Stimulated activated CD4-positive, alpha-beta T cell treated with anti-CD3 and anti-CD28 coated beads, Interleukin-15, amount 100 ng/mL, for 48 hours (primary cell): ENCODE measurements around the gene PKNOX2.

Experiments
- DNase-seq, 2 donors: peaks; one replicate each; pipeline ENCODE4 v3.0.0-alpha.2; 2020; ENCODE audit warnings: low read depth in 2 of 2

Gene PKNOX2

DNA sequence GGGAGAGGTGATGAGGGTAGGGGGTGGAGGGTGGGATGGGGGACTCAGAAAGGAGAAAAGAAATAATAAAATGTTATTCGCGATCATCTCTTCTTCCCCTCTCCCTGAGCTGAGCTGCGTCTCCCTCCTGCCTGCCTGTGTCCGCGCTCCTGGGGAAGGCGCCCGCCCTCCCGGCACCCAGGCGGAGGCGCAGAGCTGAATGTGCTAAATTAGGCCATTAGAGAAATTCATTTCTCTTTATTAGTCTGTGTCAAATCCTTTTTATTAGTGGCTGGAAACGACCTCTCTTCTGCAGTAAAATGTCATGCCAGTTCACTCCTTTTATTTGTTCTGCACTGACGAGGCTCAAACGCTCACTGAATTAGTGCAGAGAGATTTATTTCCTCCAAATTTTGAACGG is 215.4 kb downstream of the PKNOX2 start:
- DNase-seq, result no peak

DNA sequence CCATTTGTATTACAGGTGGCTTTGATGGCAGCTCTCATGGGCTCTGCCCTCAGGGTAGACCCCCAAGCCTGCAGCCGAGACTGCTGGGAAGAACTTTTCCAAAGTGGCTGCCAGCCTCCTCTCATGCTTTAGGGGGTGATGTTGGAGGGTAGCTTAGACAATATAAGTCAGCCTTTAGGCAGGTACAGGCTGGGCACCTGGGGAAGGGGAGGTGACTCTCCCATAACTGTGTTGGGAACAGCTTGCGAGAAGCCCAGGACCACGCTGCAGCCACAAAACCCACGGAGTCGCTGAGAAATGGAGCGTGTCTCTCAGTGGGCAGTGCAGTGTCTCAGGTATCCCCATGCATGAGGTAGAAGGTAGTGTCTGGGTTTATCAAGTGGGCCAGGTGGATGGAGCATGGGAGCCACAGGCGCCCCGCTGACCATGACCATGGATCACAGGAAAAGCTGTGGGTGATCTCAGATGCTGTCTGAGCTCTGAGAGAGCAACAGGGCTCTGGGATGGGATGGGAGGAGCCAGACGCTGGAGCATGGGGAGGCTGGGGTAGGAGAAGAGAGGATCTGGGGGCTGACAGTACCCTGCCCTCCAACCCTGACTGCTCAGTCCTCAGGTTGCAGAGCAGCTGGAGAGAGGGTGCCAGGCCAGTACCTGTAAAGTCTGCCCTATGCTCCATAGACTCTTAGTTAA is 216.3 kb downstream of the PKNOX2 start:
- DNase-seq, result no peak

DNA sequence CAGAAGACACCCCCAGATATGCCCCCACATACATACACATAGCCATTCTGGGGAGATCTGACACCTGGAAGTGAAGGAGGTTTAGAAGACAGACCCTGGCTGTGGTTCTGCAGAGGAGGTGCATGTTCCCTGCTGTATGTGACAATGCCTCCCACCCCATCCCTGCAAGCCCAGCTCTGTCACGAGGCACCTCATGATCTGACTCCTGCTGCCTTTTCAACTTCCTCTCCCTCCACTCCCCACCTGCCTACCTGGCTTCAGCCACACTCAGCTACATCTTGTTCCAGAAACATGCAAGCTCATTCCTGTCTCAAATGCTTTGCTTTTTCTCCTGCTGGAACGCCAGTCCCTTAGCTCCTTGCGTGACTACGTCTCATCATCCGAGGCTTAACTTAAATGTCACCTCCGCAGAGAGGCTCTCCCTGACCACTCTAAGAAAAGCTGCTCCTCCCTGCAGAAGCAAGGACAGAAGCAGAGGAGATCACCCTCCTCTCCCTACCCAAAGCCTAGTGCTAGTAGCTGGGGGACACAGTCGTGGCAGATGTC is 217.0 kb downstream of the PKNOX2 start:
- no peak for DNase-seq

DNA sequence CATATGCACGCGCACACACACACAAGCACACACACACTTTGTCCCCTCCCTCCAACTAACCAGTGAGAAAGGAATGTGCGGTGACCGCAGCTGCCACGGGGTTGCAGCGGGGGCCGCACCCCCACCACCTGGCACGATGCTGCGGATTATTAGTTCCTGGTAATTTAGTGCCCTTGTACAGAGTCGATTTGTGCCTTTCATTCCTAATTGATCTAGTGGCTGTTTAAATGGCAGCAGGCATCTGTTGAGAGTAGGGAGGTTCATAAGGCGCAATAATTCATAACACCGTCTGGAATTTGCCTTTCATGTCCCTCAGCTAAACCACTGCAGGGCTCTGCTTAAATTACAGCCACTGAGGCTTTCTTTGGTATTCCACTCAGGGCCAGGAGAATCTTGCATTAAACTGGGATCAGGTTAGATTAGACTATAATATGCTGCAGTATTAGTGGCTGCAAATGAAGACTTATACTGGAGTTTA is 217.8 kb downstream of the PKNOX2 start:
- DNase-seq, result no peak

DNA sequence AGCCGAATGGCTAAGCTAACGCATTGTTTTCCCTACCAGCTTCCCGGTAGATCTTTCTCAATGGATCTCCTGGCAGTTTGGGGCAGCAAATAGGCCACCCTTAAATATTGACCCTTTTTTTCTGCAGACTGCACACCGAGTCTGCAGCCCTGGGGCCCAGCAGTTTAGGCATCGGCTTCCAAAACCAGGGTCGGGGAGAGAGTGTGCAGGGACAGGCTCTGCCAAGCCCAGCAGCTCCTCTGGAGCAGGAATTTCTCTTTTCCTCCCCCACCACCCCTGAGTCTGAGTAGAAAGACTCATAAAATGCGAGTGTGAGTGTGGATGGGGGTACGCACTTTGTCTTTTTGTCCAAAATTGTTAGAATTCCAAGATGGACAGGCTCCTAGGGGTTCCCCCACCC is 218.3 kb downstream of the PKNOX2 start:
- no peak for DNase-seq

DNA sequence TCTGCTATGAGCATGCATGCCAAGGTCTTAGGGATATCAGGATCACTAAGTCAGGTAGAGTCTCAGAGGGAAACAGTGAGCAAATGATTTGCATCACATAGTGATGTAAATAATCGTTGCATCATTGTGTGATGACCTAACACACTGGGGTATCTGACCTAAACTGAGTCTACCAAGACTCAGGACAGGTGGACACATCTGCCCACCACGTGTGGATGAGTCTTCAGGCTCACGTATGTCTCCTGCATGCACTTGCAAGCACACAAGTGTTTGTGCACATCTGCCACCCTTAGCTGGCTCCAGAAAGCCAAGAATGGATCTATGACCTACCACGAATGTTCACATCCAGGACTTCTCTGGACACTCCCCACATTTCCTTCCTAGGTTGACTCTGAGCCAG is 220.3 kb downstream of the PKNOX2 start:
- DNase-seq, result no peak

DNA sequence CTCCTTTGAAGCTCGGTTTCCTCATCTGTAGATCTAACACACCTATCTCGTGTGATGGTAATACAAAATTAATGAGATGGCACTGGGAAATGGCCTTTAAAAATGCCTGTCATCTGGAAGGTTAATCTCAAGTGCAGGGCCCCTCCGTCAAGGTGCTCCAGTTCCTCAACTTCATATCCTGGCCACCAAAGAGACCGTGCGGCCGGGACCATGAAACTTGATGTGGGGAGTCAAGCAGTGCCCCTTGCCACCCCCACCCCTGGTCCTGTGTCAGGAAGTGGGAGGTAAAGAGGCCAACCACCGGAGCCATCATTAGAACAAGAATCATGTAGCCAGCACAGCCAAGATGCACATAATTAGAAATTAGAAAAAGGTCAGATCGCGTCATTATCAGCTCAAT is 223.3 kb downstream of the PKNOX2 start:
- DNase-seq, result no peak

DNA sequence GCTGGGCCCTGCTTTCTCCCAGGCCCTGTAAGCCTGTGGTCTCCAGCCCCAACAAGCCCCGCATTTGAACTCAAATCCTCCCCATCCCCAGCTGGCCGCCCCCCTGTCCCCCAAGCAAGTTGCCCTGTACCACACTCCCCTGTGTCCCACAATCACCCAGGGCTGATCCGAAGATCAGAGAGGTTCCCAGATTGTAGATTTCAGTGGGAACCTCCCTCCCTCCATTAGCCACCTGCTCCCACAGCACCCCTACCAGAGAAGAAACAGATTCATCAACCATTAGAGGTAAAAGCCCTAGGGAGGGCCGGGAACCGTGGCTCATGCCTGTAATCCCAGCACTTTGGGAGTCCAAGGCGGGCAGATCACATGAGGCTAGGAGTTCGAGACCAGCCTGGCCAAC is 224.1 kb downstream of the PKNOX2 start:
- DNase-seq, result no peak

DNA sequence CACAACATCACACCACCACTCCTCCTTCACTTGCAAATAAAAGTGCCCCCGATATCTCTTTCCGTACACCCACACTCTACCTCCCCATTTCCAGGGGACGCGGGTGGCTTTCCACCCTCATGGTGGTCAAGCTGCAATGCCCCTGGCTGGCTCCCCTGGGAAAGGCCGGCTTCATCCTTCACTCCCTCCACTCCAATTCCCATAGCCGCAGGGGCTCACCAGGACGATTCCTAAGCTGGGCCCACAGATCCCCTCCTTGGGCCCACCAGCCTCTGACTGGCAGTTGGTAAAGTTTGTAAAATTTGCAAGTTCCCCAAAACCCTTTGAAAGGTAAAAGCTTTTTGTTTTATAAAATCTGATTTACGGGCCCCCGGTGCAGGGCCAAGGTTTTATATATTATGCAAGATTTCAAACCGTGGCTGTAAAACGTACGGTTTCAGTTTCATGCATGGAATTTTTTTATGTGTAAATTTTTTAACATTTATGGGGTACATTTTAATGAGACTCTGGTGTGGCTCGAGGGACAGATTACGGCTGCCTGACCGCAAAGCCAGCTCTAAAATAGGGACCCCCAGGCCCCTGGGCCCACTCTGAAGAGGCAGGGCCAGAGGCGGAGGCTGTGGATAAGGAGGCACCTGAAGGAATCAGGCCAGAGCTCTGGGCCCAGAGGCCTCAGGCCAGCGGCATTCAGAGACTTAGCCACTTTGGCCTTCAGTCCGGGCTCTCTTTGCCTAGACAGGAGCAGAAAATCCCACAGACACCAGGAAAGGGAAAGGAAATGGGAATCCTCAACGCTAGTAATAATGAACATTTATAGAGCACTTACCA is 225.0 kb downstream of the PKNOX2 start:
- DNase-seq, result no peak

DNA sequence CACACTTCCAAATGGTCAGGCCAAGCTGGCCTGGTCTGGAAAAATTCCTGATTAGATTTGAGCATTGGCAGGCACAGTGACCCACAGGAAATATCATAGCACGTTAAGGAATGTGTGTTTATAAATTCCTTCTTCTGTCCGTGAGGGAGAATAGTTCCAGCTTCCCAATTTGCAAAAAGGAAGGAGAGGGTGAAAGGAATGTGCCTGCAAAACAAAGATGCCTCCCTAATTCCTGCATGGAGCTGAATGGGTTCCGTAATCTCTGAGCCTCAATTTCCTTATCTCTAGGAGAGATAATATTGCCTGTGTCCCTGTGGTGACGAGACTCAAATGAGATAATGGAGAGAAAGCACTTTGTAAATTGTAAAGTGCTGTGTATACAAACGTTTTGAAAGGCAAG is 226.4 kb downstream of the PKNOX2 start:
- no peak for DNase-seq

DNA sequence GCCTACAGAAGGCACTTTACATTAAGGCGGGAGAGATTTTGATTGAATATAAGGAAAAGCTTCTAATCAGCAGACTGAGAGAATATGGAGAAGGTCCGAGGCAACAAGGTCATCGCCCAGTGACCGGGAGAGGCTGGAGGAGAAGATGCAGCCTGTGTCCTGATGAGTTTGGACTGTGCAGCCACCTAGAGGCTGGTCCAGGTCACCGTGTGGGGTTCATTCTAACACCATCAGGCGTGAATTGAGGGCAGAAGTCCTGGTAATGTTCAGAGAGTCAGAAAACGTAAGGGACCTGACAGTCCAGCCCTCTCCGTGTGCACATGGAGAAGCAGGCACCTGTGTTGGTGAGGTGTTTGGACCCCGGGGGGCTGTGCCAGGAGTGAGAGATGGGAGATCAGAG is 228.8 kb downstream of the PKNOX2 start:
- no peak for DNase-seq

DNA sequence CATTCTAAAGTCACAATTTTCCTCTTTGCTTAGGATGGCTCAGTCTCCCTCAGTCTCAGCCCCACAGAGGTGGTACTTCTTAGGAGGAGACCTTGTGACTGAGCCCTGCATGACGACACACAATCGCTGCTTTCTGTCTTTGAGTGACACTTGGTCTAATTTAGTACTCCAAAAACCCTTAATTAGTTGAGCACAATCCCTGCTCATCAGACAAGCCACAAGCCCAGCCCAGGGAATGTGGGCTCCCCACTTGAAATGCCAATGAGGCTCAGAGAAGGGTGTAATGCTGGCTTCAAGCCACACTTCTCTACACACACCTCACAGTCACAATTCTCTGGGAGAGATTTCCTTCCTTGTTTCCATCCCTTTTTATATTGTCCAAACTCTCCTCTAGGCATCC is 229.7 kb downstream of the PKNOX2 start:
- DNase-seq, result no peak

DNA sequence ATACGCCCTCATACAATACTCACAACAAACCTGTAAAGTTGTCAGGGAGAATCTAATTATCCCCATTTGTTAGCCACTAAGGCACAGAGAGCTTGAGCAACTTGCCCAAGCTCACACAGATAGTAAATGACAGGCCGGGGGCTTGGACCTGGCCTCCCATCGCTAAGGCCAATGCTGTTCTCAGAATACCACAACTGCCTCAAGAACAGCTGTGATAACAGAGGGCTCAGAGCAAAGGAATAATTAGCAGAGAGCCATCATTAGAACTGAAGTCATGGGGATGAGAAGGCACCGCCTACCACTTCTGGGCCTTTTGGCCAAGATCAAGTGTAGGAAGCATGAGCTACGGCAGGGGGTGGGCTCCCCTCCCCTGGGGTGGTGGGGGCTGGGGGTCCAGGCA is 232.9 kb downstream of the PKNOX2 start:
- no peak for DNase-seq

DNA sequence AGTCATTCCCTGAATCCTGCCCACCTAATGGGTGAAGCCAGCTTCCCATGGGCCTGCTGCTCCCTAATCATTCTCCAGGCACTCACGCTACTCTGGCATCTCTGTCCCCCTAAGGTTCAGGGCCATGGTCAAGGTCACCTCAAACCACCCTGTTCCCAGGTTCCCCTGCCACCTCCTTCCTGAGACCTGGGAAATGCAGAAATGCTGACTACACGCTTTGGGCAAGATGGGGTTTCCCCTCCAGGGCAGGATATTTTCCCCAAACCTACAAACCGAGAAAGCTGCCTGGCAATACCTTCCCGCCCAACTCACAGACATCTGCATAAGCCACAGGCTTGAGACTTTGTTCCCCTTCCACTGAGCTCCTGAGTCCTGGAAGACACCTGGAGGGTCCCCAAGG is 233.9 kb downstream of the PKNOX2 start:
- no peak for DNase-seq

DNA sequence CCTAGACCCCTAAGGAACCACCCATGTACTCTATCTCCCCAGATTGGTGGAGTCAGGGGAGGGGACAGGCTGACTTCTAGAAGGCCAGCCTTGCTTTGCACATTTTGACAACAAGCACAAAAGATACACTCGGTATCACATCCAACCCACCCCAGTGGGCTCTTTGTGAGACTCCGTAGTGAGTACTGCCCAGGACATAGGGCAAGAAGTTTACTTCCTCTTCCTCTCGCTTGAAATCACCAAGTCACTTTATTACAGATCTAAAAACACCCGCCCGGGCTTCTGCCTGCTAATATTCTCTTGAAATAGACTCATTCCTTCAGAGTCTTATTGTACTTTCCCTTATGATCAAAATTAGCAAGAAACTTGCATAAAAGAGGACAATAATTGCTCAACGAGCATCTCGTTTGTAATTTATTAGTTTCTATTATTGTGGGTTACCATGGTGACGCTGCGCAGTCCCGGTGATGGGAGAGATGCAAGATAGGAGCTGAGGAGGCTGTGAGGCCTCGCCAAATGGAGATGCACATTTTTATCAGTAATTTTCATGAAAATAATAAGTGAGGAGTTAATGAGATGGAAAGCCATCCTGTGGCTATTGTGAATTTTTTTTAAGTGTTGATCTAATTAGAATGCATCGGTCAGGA is 234.6 kb downstream of the PKNOX2 start:
- no peak for DNase-seq

DNA sequence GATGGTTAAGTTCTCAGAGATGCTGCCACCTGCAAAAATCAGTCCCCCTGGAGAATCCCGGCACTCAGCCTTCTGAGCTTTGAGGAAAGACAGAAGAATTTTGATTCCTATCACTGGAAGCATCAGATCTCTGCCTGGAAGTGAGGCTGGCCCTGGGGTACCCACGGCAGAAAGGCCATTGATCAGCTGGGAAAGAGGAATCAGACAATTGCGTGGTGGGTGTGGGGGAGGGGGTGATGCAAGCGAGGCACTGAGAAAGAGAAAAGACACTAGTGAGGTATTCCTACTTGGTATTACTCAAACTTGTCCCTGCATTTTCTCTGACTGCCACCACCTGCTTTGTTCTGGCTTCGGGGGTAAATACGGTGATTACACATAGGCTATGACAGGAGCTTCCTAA is 235.4 kb downstream of the PKNOX2 start:
- no peak for DNase-seq

DNA sequence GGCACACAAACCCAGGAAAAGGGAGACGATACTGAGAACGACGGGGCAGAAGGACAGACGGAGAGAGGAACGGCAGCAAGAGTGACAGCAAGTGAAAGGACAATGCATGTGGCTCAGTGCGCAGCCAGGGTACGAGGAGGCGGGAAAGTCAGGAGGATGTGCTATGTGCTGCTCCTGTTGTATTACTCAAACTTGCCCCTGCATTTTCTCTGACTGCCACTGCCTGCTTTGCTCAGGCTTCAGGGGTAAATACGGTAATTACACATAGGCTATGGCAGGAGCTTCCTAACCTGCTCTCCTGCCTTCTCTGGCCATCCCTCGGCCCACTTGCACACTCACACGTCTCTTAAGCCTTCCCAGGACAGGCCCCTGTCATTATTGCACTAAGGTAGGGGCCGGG is 236.7 kb downstream of the PKNOX2 start:
- DNase-seq, result no peak

DNA sequence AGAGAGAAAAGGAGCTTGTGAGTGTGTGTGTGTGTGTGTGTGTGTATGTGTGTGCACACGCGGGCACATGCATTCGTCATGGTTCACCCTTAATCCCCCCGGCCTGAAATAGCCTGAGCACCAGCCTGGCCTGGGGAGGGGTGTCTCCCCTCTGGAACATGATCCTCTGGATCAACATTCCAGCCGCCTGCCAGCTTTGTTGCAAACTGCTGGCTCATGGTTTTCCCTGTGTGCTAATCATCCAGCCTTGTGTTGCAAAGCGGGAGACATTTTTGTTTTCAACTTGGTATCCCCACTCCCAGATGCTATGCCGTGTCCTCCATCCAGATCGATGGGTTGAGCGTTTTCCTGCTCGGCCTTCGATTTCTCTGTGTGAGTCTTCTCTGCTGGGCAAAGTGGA is 237.2 kb downstream of the PKNOX2 start:
- no peak for DNase-seq

DNA sequence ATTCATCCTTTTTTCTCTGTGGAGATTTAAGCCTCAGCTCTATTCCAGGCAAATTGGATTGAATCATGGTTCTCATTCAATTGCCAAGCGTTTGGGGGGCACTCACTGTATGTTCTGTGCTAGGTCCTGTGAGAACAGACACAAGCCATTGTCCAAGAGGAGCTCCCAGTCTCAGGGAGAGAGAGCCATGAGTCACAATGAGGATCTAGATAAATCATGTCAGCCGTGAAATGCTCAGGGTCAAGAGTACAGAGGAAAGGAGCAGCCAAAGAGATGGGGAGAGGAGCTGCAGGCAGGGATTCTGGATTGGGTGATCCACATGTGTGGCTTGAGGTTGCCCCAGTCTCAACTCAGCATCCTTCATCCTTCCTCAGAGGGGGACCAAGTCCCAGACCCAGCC is 237.9 kb downstream of the PKNOX2 start:
- DNase-seq, result no peak

DNA sequence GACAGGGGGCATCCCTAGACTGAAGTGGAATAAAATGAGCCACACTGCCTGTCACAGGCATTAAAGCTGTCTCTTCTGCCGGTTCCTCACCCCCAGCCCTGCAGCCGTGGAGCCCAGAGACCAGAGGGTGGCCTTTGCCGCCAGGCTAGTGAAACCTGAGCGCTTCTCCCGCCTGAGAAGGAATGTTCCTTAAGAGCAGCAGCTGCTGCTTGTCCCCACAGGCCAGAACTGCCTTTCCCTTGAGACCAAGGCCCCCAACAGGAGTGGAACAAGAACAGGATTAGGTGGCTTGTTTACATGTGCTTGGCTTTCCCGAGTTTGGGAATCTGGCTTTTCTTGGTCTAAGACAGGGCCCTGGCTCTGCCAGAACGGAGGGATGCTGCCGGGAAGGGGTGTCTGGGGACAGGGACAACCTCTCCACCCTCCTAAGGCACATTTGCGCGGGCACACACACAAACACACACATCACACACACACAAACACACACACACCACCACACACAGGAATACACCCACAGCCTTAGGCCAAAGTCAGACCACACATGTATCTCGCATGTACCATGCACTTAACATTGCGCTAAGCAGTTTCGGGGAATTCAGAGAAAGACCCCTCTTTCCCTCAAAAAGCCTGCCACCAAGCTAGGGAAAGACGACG is 239.7 kb downstream of the PKNOX2 start:
- no peak for DNase-seq

DNA sequence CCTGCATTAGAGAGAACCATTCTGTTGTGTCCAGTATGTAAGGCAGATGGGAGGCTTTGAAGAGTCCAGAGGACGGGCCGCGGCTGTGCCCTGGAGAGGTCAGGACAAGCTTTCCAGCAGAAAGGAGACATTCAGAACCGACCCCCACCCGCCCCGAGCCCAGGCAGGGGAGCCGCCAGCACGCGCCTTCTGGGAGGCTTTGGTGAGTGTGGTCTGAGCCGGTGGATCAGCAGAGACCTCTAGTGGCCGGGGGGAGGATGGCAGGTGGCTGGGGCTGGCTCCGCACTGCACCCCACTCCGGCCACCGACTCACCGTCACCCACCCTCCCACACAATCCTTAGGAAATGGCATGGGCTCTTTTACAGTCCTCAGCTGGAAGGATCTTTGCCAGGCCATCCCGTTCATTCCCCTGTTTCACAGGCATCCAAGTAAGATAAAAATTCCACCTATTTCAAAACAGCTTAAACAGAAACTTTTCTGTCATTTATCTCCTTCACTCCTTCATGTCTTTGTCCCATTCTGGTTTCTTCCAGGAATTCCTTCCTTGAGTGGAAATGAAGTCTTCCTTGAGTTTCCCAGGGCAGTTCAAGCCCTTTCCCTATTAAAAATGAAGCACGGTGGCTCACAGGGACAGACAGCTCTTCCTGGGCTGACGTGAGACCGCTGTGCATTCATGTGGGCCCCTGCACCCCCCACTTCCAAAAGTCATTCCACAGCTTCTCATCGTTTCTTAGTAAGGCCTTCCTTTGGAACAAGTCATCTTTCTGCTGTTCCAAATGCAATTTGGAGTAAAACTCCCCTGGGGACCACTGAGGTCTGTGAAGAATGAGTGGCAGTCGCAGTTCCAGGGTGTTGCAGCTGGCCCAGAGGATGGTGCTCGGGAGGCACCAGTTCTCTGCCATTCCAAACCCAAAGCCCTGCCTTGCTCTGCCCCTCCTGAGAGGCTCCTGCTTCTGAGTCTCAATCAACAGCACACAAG is 240.6 kb downstream of the PKNOX2 start:
- peak; percentile 30 to 58 for DNase-seq
